Brain microvascular endothelial cell (primary cell): ENCODE measurements around the gene IFNL2.
"Not testable (repeated sequence)": the region's sequence is repeated elsewhere in the genome, so short reads cannot be mapped to it uniquely, and the experiment has no call there.

Source experiments
- DNase-seq: peaks from one replicate; pipeline ENCODE4 v3.0.0-alpha.2; 2020
- H3K27ac ChIP-seq: fragments of 250-450 bp; sonication (Bioruptor Pico); 2 replicates; pipeline ENCODE4 v1.5.1; 2020; ENCODE audit warnings: mild to moderate bottlenecking, moderate library complexity
- H3K27me3 ChIP-seq: fragments of 250-450 bp; sonication (Bioruptor Pico); replicated peaks from 2 replicates; pipeline ENCODE4 v1.5.1; 2020; ENCODE audit warnings: mild to moderate bottlenecking
- H3K36me3 ChIP-seq: fragments of 250-450 bp; sonication (Bioruptor Pico); replicated peaks from 2 replicates; pipeline ENCODE4 v1.5.1; 2020; ENCODE audit warnings: mild to moderate bottlenecking
- H3K4me3 ChIP-seq: 2 replicates; pipeline ENCODE4 v1.5.1; 2011; ENCODE audit warnings: low read depth, mild to moderate bottlenecking, control low read depth, low read length, moderate library complexity
- in situ Hi-C: cut with HindIII; loops from 2 replicates; pipeline ENCODE4 v1.10.0; 2017; ENCODE audit warnings: low sequenced_read_pairs, low pct_ligation_motif_present
- TF ChIP-seq, protein P1 (sequence below): IDR thresholded peaks from 2 replicates; pipeline ENCODE4 v1.5.1; 2011; ENCODE audit warnings: low read depth, mild to moderate bottlenecking, moderate library complexity, low read length, control low read depth, inconsistent platforms; ENCODE audit errors: missing control alignments

IFNL2 gene

DNA sequence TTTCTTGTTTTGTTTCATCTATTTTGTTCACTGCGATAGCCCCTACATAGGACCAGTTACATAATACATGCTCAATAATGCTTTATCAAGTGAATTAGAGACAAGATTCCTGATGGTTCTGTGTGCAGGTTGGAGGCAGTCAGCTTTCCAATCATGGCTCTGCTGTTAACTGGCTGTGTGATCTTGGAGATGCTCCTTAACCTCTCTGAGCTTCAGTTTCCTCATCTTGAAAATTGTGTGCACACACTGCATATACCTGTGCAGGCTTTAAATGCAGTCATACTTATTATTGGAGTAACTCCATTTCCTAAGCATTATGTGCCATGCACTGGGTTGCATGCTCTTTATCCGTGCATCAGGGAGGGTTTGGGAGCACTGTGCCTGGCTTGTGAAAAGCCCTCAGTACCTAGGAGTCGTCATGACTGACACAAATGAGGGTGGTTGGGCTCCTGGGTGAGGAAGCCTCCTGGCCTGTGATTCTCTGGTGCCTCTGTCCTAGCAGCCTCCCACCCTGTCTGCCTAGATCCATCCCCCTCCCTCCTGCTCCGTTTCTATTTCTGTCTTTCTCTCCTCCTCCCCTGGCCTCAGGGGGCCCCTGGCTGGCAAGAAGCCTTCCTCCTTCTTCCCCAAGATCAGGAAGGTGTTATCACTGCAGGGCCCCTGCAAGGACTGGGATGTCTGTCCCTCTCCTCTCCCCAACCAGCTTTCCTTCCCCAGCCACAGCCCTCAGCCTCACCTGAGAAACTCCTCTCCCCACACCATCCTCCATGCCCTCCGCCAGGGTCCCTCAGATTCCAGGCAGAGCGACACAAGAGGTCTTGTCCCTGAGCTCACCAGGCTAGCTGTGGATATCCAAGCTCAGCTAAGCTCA is 36.7 kb downstream of the IFNL2 start:
- no peak for DNase-seq
- in situ Hi-C loops, result no loop called here
- TF ChIP-seq, protein P1, sequence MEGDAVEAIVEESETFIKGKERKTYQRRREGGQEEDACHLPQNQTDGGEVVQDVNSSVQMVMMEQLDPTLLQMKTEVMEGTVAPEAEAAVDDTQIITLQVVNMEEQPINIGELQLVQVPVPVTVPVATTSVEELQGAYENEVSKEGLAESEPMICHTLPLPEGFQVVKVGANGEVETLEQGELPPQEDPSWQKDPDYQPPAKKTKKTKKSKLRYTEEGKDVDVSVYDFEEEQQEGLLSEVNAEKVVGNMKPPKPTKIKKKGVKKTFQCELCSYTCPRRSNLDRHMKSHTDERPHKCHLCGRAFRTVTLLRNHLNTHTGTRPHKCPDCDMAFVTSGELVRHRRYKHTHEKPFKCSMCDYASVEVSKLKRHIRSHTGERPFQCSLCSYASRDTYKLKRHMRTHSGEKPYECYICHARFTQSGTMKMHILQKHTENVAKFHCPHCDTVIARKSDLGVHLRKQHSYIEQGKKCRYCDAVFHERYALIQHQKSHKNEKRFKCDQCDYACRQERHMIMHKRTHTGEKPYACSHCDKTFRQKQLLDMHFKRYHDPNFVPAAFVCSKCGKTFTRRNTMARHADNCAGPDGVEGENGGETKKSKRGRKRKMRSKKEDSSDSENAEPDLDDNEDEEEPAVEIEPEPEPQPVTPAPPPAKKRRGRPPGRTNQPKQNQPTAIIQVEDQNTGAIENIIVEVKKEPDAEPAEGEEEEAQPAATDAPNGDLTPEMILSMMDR, result no peak
- Histone ChIP-seq H3K36me3 (no peaks in the 10 kb centered on the region), H3K27me3 (peaks cover 43% of the 10 kb centered on the region), H3K4me3 (no peak overlapping the region), H3K27ac (no peak overlapping the region)

DNA sequence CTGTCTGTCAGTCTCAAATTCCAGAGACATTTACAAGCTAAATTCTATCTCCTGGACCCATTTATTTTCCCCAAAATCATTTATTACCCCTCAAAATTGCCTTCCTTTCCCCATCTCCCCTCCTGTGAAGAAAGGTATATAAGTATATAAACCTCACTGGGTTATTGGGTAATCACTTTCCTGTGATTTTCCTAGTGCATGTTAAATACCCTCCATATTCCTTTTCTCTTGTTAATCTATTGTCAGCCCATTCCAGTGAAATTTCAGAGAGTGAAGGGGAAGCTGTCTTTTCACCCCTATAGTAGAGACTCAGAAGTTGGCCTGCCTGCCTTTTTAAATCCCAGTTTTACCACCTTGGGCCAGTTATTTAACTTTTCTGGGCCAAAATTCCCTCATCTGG is 37.9 kb downstream of the IFNL2 start:
- TF ChIP-seq, protein P1, result no peak
- no peak for DNase-seq
- H3K27me3 ChIP-seq, result peaks cover 43% of the 10 kb centered on the region

DNA sequence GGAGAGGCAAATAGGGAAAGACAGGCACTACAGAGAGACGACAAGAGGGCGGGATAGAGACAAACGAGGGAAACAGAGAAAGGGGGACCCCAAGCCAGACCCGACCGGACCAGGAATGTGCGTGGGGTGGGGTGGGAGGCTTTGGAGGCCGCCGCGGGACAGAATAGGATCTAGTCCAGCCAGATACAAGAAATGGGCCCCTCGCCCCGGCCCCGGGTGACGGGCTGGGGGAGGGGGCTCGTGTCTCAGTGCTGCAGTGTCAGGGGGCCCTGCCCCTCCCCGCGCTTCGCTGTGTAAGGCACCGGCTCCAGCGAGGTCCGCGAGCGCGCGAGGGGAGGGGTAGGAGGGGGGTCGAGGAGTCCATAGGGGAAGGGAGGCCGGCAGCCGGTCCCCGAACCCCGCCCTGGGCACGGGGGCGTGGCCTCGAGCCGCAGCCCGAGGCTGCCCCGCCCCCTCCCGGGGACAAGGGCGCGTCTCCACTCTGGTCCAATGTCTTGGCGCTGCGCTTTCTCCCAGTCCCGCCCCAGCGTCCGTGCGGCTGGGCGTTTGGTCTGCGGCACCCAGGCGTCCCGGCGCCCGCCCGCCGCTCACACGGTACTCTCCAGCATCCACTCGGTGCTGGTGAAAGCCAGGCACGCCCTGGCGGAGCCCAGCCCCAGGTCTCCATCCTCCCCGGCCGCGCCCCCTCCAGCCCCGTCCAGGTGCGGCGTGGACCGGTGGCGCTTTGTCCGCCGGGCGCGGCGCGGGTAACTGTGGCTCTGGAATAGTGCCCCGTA is 39.0 kb downstream of the IFNL2 start:
- Histone ChIP-seq H3K27ac (no peak overlapping the region), H3K27me3 (peaks cover 43% of the 10 kb centered on the region), H3K4me3 (no peak overlapping the region), H3K36me3 (no peaks in the 10 kb centered on the region)
- TF ChIP-seq, protein P1, result no peak
- no peak for DNase-seq
- in situ Hi-C loops, result no loop called here

More for the DNA sequence above, 37.9 kb downstream of the IFNL2 start:
- H3K4me3 ChIP-seq, result no peak overlapping the region
- H3K36me3 ChIP-seq, result no peaks in the 10 kb centered on the region
- in situ Hi-C loops, result no loop called here
- H3K27ac ChIP-seq, result no peak overlapping the region

DNA sequence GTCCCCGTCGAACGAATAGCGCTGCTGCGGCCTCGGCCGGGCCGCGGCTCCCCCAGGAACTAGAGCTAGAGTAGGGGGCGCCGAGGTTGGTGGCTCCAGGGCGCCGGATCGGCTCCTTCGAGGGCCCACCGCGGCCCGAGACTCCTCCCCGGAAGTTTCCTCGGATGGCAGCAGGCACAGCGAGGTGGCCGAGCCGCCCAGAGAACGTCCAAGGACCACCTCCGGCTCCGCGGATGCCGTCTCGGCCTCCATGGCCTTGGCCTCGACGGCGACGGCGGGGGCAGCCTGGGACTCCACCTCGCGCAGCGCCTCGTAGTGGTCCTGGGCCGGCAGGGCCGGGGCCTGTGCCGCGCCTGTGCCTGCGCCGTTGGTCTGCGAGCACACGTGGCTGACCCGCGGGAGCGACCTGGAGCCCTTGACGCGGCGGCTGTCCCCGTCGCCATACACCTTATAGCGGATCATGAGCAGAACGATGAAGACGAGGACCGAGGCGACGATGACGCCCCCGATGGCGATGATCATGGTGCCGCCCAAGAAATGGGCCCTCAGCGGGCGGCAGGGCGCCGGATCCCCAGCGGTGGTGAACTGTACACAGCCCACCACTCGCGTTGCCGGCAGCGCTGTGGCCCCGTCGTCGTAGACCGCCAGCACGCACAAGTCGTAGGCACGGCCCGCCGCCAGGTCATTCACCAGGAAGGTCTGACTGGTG is 39.8 kb downstream of the IFNL2 start:
- Histone ChIP-seq H3K36me3 (no peaks in the 10 kb centered on the region), H3K27me3 (peaks cover 43% of the 10 kb centered on the region), H3K4me3 (no peak overlapping the region), H3K27ac (no peak overlapping the region)
- in situ Hi-C loops, result no loop called here
- TF ChIP-seq, protein P1, result no peak
- DNase-seq, result no peak

DNA sequence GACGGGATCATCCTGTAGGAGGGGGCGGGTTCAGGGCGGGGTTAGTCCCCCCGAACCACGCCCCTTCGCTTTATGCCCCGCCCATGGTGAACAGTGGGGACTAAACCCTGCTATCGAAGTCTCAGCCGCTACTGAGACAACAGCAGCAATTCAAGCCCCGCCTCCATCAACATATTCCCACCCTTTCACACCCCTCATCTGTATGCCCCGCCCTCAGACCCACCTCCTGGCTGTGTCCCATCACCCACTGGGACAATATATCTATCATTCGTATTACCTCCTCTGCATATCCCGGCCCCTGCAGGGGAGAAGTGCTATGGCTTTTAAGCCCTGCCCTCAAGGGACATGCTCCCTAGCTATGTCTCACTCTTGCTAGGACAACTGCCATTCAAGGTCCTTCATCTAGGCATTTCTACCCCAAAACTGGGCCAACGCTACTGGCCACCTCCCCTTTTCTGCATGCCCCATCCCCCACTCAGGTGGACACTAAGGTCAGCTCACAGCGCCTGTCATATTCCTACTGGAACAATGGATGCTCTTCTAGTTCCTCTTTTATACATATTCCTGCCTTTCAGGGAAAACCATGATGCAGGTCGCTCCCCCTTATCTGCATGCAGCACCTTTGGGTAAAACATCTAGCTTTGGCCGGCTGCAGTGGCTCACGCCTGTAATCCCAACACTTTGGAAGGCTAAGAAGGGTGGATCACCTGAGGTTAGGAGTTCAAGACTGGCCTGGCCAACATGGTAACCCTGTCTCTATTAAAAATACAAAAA is 40.5 kb downstream of the IFNL2 start:
- in situ Hi-C loops, result no loop called here
- DNase-seq, result no peak
- Histone ChIP-seq H3K27ac (no peak overlapping the region), H3K36me3 (no peaks in the 10 kb centered on the region), H3K27me3 (peaks cover 40% of the 10 kb centered on the region), H3K4me3 (no peak overlapping the region)
- TF ChIP-seq, protein P1, result no peak

DNA sequence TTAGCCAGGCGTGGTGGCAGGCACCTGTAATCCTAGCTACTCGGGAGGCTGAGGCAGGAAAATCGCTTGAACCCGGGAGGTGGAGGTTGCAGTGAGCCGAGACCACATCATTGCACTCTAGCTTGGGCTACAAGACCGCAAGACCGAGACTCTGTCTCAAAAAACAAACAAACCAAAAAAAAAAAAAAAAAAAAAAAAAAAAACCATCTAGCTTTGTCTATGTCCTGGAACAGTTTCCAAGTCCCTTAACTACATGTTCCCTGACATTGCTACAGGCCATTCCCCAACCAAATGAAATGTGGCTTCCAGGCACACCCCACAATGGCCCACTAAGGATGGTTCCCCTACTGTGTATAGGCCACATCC is 41.1 kb downstream of the IFNL2 start:
- in situ Hi-C loops, H3K36me3 ChIP-seq, H3K4me3 ChIP-seq, DNase-seq, H3K27ac ChIP-seq: not testable (repeated sequence)
- peaks cover 37% of the 10 kb centered on the region for H3K27me3 ChIP-seq
